OCI-M2 (cell line): ENCODE results near the gene TIAM1.

Experiments used
- DNase-seq: peaks from one replicate; lab custom pipeline; 2025; ENCODE audit not compliant: unreplicated experiment; lab: John Stamatoyannopoulos, UW

Gene TIAM1

GRCh38 chr21:31343680-31344480 lies at the start of gene TIAM1:
TSS of gene TIAM1 (minus strand) at chr21:31344261. CDS start at chr21:31266972, 77,289 bp downstream.
- DNase-seq: no peak

GRCh38 chr21:31387560-31388186 lies 43.6 kb upstream of the TIAM1 start:
- DNase-seq: no peak

GRCh38 chr21:31386006-31386405 lies 41.9 kb upstream of the TIAM1 start:
- no peak for DNase-seq

DNA sequence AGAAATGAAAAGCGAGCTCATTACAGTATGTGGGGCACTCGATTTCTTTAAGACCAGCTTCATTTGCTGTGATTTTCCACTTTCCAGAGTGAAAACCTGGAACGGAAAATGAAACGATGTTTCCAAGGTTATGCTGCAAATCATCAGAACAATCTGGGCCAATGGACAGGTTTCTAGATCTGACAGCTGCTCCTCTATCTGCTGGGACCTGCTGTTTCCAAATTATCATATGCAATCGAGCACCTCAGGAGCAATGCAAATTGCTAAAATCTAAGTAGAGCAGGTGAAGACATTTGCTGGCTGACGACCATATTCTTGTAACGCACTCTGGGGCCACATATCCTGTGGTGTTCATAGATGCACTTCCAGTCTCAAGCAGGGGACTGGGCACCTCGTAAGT lies 39.7 kb upstream of the TIAM1 start:
- no peak for DNase-seq

DNA sequence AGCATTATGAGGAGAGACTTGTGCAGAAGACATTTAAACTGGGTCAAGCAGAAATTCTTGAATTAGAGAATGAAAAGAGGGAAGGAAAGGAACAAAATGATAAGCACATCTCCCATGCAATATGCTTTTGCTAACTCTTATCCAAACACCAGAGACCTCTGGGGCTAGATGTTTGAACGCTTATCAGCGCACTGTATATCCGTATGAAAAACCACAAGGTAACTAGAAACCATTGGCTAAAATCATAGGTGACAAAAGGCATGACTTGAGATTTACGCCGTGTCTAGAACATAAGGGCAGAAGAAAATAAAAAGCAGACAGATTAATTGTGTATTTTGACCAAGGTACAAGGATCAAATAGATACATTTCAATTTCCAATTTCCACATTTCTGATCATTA lies 38.0 kb upstream of the TIAM1 start:
- DNase-seq: peak; percentile 4

GRCh38 chr21:31376301-31376700 lies 32.2 kb upstream of the TIAM1 start:
- DNase-seq: no peak

- DNase-seq: no peak
Observed at GRCh38 chr21:31374395-31374794, 30.3 kb upstream of the TIAM1 start.

GRCh38 chr21:31372471-31372765 lies 28.4 kb upstream of the TIAM1 start:
- DNase-seq: no peak

DNA sequence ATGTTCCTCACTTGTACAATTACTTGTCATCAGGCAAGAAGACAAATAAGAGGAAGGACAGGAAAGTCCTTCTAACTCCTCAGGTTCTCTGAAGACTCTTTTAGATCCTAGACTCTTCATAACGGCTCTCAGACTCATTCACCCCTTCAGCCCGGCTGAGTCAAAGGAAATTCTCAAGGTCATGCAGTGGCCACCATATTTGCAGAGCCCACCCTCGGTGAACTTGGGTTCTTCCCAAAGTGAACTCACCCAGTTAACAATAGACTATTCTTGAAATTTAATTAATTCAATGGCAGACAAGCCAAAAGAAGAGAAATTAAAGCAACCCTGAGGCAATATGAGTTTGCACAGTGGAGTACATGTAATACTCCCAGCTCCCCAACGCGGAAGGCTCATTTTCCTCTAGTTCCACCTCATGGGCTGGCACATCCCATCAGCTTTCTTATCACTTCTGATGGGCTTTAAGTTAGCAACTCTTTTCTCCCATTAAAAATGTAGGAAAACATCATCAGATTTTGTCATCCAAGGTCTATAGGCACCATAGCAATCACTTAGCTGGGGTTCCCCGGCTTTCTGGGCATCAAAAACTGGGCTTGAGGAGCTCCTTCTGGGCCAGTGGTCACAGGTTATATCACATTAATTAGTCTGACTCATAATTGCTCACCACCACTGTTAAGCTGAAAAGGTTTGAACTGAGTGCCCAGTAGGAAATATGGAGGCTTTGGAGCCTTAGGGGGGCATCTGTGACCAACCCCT lies 27.8 kb upstream of the TIAM1 start:
- DNase-seq: no peak

DNA sequence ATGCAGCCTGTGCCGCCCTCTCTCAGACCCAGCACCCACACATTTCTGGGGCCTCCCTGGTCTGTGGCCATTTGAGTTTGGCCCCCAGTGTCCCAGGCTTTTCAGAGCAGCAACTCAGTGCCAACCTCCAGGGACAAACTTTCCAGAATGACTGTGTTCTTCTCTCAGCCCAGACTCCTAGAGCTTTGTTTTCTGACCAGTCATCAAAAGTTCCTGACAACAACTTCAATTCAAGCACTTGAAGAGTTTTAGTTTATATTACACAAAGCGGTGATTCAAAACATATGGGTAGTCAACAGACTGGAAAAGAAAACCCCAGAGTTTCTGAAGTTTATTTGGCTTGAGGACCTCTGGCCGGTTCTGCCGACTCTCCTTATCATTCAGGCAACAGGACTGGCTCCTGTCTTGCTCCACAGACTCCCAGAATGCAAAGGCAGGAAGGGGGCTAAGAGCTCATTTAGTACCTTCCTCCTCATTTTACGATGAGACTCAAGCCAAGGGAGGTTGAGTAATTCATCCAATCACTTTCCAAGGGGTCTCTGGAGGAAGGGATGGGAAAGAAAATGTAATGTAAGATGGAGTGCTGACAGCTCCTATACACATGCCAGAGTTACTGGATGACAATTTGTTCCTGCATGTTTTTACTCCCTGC lies 27.0 kb upstream of the TIAM1 start:
- no peak for DNase-seq

DNA sequence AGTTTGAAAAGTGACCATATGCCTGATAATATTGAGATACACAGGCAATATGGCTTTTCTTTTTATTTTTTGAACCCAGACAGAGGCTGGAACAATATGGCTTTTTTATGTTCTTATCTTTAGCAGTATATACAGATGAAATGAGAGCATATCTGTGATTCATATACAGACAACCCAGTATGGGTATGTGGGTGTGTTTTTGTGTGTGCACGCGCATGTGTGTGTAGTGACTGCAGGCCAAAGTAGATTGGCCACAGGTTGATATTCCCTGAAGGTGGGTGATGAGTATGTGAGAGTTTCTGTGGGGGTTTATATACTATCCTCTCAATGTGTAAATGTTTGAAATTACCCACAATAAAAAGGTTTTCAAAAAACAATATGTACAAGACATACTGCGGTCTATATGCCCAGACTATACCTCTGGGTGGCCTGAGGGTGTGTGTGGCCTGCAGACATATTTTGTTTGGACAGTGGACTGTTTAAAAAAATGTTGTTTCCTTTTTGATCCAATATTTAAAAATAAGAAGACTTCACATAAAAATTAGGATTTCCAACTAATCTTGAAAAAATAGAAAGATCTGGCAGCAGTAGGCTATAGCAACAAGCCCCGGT lies 26.3 kb upstream of the TIAM1 start:
- DNase-seq: no peak

GRCh38 chr21:31368361-31368760 lies 24.3 kb upstream of the TIAM1 start:
- no peak for DNase-seq

GRCh38 chr21:31367801-31368200 lies 23.7 kb upstream of the TIAM1 start:
- no peak for DNase-seq

DNA sequence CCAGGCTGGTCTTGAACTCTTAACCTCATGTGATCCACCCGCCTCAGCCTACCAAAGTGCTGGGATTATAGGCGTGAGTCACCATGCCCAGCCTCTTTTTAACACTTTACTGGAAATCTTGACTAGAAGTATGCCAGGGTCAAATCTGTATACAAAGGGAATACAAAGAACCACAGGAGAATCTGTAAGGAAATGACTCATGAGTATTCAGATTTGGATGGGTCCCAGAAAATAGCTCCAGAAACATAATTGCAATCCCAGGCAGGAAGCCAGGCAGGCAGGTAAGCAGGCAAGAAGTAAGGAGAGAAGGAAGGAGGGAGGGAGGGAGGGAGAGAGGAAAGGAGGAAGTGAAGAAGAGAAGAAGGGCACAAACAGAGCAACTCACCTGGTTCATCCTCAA lies 22.8 kb upstream of the TIAM1 start:
- DNase-seq: no peak

- no peak for DNase-seq
Observed at GRCh38 chr21:31364253-31364945, 20.3 kb upstream of the TIAM1 start.

- DNase-seq: no peak
Observed at GRCh38 chr21:31363720-31364119, 19.7 kb upstream of the TIAM1 start.

DNA sequence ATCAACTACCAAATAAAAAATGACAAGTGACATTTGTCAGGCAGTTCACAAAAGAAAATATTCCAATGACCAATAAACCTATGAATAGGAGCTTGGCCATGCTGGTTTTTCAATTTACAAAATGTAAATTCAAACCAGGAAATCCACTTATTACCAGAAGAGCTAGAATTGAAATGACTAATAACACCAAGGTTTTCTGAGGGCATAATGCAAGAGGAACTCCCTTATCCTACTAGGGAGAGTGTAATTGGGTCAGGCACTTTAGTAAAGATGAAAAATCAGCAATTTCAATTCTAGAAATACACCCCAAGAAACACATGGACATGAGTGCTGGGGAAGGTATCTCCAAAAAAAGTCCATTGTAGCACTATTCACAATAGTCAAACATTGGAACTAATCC lies 16.7 kb upstream of the TIAM1 start:
- DNase-seq: no peak

DNA sequence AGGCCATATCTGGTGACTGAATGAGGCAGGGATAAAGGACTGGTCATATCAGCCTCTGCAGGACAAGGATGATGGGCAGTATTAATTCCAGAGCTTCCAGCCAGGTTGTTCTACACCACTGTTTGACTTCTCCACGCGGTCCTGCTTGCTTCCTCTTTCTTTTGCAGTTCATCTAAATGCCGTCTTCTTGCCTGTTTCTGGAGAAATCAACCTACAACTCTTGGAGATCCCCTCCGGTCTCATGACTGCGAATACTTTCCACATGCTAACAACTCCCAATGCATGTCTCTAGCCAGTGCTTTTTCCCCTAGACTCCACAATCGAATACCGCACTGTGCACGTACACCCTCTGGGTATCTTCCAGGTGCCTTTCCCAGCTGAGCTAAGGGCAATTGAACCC lies 14.1 kb upstream of the TIAM1 start:
- DNase-seq: no peak

DNA sequence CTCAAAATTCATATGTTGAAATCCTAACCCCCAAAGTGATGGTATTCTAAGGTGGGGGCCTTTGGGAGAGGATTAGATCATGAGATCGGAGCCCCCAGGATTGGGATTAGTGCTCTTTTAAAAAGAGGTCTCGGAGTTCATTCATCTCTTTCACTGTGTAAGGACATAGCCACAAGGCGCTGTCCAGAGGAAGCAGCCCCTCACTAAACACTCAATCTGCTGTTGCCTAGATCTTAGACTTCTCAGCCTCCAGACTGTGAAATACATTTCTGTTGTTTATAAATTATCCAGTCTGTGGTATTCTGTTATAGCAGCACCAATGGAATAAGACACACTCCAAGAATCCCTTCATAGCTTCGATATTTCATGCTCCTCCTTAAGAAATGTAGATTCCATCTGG lies 12.4 kb upstream of the TIAM1 start:
- DNase-seq: no peak

GRCh38 chr21:31354604-31355443 lies 10.8 kb upstream of the TIAM1 start:
- no peak for DNase-seq
